Stimulated activated CD8-positive, alpha-beta memory T cell treated with anti-CD3 and anti-CD28 coated beads, Interleukin-4, amount 100 ng/mL, for 1 hour (primary cell): Measurements from ENCODE around the gene PDCD1.
"Not testable (repeated sequence)": the region's sequence is repeated elsewhere in the genome, so short reads cannot be mapped to it uniquely, and the experiment has no call there.

Source experiments
- DNase-seq, 2 donors: peaks; one replicate each; pipeline ENCODE4 v3.0.0-alpha.2; 2020; ENCODE audit warnings: low read depth in 2 of 2, low spot score in 1 of 2

The PDCD1 gene

GRCh38 chr2:241835611-241836010 is 23.1 kb downstream of the PDCD1 start:
- no peak for DNase-seq

- no peak for DNase-seq
Observed at GRCh38 chr2:241834527-241835210, 24.0 kb downstream of the PDCD1 start.

GRCh38 chr2:241833756-241834526 is 24.8 kb downstream of the PDCD1 start:
- DNase-seq: not testable (repeated sequence)

DNA sequence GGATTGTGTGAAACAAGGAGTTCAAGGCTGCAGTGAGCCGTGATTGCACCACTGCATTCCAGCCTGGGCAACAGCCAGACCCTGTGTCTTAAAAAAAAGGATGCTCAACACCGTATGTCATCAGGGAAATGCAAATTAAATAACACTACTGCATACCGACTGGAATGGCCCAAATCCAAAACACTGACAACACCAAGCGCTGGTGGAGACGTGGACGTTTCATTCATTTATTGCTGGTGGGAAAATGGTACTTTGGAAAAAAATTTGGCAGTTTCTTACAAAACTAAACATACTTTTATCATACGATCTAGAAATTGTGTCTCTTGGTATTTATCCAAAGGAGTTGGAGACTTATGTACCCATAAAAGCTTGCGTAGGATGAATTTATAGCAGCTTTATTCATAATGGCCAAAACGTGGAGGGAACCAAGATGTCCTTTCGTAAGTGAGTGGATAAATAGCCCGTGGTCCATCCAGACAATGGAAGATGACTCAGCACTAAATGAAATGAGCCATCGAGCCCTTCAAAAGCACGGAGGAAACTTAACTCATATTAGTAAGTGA is 25.5 kb downstream of the PDCD1 start:
- no peak for DNase-seq

- DNase-seq: no peak
Observed at GRCh38 chr2:241827394-241827793, 31.3 kb downstream of the PDCD1 start.

DNA sequence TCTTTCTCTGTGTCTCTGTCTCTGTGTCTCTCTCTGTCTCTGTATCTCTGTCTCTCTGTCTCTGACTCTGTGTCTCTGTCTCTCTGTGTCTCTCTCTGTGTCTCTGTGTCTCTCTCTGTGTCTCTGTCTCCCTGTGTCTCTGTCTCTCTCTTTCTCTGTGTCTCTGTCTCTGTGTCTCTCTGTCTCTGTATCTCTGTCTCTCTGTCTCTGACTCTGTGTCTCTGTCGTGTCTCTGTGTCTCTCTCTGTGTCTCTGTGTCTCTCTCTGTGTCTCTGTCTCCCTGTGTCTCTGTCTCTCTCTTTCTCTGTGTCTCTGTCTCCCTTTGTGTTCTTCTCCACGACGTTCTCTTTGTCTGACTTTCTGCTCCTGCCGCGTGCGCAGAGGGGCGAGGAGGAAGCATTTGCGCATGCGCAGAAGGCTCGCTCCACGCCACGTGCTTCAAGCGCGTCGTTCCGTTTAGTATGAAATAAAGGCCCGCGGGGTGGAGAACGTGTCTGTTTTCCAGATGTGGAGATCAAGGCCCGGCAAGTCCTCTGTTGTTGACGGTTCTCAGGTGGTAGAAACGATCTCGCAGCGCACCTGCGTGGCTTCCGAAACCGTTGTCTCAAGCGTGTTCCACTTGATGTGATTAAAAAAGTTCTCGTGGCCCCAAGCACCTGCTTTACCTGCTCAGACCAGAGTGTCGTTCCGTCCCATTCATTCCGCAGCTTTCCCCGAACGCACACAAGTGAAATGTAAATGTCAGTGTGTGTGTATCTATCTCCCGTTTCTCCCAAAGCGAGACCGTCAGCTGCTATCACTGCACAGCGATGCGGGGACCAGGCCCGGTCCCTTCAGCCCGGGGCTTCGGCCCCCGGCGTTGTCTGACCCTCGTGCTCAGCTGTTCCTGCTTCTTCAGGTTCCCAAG is 34.9 kb downstream of the PDCD1 start:
- DNase-seq: not testable (repeated sequence)

DNA sequence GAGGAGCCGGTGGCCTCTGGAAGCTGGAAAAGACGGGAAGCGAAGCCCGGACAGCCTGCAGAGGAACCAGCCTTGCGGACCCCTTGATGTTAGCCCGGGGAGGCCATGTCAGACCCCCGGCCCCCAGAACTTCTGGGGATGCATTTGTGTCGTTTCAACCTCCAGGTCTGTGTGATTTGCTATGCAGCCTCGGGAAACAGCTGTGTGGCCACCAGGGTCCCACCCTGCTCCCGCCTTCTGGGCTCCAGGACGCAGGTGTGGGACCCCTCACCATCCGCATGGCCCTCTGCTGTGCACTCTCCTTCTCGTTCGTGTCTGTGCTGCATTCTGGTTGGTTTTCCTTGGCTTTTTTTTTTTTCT is 36.5 kb downstream of the PDCD1 start:
- no peak for DNase-seq

DNA sequence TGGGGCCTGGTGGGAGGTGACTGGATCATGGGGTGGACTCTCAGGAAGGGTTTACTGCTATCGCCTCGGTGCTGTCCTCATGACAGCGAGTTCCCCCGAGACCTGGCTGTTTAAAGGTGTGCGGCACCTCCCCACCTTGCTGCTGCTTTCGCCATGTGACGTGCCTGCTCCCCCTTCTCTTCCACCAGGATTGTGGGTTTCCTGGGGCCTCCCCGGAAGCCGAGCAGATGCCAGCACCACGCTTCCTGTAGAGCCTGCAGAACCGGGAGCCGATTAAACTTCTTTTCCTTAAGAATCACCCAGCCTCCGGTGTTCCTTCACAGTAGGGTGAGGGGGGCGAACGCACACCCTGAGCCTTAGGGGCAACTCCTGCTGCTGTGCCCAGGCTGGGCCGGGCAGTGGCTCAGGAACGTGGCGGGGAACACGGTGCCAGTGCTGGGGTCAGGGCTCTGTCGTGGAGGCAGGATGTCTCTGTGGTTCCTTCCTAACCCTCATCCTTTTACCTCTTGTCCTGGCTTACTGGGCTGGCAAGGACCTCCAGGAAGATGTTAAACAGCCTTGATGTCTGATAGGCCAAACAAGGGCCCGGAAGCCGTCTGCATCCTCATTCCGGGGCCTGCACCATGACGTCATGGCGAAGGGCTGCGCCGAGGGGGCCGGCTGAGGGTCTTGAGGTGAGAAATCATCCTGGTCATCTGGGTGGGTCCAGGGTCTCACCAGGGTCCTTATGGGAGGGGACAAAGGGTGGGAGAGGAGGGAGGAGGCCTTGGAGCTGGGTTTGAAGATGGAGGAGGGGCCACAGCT is 37.0 kb downstream of the PDCD1 start:
- no peak for DNase-seq

- DNase-seq: no peak
Observed at GRCh38 chr2:241820625-241821384, 37.9 kb downstream of the PDCD1 start.

- not testable (repeated sequence) for DNase-seq
Observed at GRCh38 chr2:241819947-241820624, 38.6 kb downstream of the PDCD1 start.

GRCh38 chr2:241818943-241819270 is 39.8 kb downstream of the PDCD1 start:
- DNase-seq: no peak

GRCh38 chr2:241818229-241818942 is 40.3 kb downstream of the PDCD1 start:
- DNase-seq: no peak

DNA sequence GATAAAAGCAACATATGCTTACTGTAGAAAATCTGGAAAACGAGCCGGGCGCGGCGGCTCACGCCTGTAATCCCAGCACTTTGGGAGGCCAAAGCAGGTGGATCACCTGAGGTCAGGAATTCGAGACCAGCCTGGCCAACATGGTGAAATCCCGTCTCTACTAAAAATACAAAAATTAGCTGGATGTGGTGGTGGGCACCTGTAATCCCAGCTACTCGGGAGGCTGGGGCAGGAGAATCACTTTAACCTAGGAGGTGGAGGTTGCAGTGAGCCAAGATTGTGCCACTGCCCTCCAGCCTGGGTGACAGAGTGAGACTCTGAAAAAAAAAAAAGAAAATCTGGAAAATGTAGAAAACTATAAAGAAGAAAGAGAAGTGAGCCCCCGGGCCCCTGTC is 40.9 kb downstream of the PDCD1 start:
- not testable (repeated sequence) for DNase-seq

DNA sequence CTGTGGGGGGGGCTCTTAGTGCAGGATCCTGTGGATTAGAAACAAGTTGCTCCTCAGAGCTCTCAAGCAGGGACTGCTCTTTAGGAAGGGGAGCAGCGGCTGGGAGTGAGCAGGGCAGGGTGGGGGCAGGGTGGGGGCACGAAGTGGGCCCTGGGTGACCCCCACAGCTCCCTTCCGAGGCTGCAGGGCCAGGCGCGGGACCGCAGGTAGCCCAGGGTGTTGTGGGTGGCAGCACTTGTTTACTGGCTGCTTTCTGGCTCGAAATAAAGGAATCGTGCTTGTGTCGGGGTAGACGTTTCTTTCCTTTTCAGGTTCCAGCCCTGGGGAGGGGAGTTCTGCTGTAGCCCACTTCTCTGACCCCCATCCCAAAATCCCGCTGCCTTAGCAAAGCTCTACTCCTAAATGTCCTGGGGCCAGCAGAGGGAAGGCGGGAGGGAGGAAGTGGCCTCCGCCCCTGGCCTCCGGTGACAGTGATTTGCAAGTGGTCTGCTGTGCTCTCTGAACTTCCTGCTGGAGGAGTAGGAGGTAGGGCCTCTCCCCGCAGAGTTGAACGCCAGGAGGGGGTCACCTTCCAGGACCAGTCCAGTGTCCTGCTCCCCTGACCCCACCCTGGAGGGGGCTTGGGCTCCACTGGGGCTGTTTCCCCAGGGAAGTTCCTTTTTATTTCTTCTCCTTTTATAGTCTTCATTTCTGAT is 41.4 kb downstream of the PDCD1 start:
- no peak for DNase-seq

DNA sequence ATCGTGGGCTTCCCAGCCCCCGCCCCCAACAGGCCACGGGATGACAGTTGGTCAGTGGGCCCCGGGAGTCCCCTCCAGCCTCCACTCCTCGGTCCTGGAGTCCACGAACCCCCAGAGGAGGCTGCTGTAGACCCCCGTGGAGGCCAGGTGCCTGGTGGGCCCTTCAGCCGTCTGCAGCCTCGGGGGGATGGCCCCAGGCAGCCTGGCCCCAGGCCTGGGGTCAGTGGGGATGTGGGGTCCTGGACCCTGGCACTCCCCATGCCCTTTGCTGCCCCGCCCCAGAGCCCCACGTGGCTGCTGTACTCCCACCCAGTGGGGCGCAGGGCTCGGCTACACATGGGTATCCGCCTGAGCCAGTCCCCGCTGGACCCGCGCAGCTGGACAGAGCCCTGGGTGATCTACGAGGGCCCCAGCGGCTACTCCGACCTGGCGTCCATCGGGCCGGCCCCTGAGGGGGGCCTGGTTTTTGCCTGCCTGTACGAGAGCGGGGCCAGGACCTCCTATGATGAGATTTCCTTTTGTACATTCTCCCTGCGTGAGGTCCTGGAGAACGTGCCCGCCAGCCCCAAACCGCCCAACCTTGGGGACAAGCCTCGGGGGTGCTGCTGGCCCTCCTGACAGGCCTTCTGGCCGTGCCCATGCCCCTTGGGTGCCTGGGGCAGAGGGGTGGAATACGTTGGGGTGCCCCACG is 42.1 kb downstream of the PDCD1 start:
- DNase-seq: no peak

DNA sequence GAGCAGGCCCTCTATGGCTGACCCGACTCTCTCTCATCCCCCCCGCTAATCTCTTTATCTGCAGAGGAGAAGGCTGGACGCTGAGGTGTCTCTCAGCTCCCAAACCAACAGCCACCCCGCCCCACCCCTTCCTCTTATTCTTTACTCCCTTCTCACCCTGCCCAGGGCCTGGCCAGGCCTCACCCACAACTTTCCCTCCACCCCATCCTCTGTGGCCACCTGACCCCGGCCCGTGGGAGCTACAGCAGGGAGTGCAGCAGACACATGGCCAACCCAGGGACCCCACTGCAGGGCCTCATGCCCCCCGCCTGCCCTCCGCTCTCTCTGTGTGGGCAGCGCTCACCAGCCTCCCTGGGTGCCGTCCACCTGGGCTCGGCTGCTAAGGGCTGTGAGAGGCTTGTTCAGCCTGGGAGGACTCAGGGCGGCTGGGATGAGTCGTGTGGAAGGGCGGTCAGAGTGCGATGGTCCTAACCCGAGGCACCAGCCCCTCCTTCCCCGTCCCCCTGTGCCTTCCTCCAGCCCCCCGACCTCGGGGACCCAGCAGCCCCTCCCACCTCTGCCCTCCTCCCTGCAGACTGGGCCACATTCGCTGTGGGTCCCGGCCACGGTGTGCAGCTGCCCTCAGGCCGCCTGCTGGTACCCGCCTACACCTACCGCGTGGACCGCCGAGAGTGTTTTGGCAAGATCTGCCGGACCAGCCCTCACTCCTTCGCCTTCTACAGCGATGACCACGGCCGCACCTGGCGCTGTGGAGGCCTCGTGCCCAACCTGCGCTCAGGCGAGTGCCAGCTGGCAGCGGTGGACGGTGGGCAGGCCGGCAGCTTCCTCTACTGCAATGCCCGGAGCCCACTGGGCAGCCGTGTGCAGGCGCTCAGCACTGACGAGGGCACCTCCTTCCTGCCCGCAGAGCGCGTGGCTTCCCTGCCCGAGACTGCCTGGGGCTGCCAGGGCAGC is 42.9 kb downstream of the PDCD1 start:
- no peak for DNase-seq
